NOMO-1 (cell line): ENCODE results near the gene ID3.
A peak's percentile ranks its signal among the peaks of the same experiment; 100 is the strongest.
"Not testable (repeated sequence)": the region's sequence is repeated elsewhere in the genome, so short reads cannot be mapped to it uniquely, and the experiment has no call there.

Experiments used
- DNase-seq, 2 experiments: peaks; one replicate each; lab custom pipeline; 2025; ENCODE audit not compliant: unreplicated experiment in 2 of 2; lab: John Stamatoyannopoulos, UW

ID3 gene

GRCh38 chr1:23554481-23555269 lies 4.6 kb downstream of the ID3 start:
- peak; percentile 47 to 68 for DNase-seq

- no peak for DNase-seq
Observed at GRCh38 chr1:23554127-23554480, 5.2 kb downstream of the ID3 start.

GRCh38 chr1:23553231-23554126 lies 5.8 kb downstream of the ID3 start:
- DNase-seq = no peak

GRCh38 chr1:23551849-23552248 lies 7.5 kb downstream of the ID3 start:
- DNase-seq = no peak

DNA sequence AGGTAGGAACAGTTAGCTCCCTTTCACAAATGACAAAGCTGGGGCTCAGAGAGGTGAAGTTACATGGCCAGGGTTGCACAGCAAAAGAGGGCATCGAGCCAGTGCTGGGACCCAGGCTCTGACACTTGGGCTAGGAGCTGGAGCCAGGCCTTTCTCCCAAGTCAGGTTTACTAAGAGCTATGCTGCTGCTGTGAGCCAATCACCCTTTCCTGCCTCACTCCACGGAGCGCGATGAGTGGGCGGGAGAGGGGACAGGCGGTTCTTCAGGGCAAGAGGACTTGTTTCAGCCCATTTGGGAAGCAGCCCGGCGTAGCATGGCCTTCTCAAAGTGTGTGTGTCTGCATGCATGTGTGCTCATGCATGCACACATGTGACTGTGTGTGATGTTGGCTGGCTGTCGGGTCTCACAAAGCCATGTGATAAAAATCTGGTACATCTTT lies 10.6 kb downstream of the ID3 start:
- no peak for DNase-seq

GRCh38 chr1:23546897-23547584 lies 12.3 kb downstream of the ID3 start:
- DNase-seq = no peak

- DNase-seq = no peak
Observed at GRCh38 chr1:23545851-23546250, 13.4 kb downstream of the ID3 start.

DNA sequence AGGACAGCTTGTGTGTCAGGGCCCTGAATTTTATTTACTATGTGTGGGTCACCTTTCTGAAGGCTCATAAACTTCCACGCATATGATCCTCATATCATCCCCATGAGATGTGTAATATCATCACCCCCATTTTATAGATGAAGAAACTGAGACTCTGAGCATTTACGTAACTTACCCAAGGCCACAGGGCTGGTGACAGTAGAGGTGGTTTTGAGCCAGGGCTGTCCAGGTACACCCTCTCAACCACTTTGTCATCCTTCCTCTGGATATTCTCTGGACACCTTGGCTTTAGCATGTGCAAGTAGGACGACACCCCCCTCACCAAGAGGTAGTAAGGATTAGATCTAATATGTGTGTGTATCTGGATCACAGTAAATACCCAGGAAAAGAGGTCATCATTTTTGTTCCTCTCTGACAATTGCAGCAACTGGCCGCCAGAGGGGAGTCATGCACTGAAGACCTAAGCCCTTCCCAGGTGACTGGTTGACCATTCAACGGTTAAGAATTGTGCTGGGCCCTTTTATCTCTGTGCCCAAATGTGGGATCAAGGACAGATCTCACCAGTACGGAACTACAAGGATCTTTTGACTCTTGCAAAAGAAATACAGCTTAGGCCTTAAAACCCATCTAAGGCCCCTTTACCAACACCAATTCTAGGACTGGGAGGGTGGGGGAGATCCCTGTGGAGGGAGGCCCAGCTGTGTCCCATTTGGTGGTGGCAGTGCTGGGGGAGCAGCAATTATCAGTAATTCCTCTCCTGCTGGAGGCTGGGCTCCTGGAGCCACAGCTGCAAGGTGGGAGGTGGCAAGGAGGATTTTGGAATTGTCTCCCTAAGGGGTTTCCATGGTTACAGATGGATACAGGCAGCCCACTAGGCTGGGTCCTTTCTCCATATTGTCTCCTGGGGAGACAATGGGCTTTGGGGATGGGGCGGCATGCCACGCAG lies 14.6 kb downstream of the ID3 start:
- DNase-seq = peak; percentile 52 to 76

DNA sequence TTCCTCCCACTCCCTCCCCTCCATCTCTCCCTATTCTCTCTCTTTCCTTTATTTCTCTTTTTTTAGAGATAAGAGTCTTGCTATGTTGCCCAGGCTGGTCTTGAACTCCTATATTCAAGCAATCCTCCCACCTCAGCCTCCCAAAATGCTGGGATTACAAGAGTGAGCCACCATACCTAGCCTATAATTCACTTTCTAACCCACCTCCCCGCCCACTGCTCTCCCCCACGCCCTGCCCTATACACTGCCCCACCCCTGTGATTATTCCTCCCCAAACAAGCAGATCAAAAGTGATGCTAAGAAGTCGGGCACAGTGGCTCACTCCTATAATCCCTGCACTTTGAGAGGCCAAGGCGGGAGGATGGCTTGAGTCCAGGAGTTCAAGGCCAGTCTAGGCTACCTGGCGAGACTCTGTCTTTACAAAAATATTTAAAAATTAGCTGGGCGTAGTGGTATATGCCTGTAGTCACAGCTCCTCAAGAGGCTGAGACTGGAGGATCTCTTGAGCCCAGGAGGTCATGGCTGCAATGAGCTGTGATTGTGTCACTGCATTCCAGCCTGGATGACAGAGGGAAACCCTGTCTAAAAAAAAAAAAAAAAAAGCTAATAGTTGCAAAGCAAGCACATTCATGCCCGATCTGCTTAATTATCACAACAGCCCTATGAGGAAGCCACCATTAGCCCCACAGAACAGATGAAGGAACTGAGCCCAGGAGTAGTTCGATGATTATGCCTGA lies 15.4 kb downstream of the ID3 start:
- no peak for DNase-seq

- DNase-seq = not testable (repeated sequence)
Observed at GRCh38 chr1:23542940-23543339, 16.4 kb downstream of the ID3 start.

DNA sequence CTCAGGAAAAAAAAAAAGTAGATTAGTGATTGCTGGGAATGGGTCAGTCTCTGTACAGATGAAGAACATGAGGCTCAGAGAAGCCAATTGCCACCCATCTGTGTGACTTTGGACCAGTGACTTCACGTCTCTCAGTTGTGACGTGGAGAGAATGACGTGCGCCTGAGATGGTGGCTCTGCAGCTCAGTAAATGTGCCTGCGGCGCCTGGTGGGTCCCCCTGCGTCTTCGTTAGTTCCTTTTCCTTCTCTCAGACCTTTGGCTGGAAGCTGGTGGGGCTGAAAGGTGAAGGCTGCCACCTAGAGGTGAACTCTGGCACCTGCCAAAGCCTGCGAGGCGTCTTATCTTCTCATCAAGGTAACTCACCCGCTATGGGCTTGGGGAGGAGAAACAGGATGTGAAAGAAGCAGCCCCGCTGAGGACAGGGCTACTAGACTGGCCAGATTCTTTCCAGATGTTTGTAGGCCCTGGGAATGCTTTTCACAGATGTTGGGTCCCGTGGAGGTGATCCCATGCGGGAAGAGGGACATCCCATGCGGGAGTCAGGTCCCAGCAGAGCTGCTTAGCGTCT lies 19.5 kb downstream of the ID3 start:
- peak; percentile 92 to 97 for DNase-seq

DNA sequence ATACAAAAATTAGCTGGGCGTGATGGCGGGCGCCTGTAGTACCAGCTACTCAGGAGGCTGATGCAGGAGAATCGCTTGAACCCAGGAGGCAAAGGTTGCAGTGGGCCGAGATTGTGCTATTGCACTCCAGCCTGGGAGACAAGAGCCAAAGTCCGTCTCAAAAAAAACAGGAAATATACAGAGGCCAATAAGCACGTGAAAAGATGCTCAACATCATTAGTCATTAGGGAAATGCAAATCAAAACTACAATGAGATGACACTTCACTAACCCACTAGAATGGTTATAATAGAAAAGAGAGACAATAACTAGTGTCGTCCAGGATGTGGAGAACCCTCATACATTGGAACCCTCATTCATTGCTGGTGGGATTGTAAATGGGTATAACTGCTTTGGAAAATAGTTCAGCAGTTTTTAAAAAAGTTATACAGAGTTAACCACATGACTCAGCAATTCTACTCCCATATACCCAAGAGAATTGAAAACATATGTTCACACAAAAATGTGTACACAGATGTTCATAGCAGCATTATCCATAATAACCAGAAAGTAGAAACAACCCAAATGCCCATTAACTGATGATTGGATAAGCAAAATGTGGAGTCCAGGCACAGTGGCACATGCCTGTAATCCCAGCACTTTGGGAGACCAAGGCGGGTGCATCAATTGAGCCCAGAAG lies 21.9 kb downstream of the ID3 start:
- no peak for DNase-seq

DNA sequence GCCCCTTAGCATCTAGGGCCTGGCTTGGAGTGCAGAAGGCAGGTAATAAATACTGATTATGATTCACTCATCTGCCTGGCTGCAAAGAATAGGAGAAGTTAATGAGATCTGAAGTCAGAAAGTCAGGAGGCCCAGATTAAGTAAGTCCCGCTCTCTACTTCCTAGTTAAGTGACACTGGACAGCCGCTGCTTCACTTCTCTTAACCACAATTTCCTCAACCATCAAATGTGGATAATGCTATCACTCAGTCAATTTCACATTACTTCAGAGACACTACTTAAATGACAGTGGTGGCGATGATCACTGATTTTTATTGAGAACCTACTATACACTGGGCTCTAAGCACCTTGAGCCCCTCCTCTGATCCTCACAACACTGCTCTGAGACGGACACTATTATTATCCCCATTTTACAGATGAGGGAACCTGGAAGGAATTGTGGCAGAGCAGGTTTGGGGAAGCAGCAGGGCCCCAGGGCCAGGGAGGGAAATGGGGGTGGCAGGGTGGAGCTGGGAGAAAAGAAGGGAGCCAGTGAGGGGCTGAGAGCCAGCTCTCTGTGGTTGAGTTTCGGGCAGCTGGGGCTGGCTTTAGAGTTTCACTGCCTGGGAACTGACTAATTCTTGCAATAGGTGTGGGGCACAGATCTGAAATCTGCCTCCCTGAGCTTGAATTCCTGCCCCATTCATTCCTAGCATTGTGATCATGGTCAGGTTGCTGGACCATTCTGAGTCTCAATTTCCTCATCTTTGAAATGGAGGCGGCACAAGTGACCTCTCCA lies 25.9 kb downstream of the ID3 start:
- DNase-seq = peak; percentile 81 to 99

DNA sequence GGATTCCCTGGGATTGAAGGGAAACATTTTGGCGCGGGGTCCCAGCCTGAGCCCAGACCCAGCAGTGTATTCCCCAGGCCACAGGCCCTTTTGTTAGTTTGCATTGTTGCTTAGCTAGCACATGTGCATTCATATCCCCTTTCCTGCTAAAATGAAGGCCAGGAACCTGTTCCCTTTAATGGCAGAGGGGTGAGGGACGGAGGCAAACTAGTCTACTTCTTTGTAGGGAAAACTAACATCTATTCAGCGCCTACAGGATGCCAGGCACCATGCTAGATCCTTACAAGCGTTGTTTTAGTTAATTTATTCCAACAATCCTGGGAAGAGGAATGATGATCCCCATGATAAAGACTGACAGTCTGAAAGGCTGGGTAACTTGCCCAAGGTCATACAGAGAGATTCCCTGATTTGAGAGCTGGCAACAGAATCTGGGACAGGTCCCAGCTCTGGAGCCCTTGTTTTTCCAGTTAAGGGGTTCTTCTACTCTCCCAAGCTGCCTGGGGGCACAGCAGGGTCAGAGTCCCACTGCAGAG lies 27.7 kb downstream of the ID3 start:
- DNase-seq = no peak

- DNase-seq = peak; percentile 85 to 87
Observed at GRCh38 chr1:23530747-23531561, 28.3 kb downstream of the ID3 start, which contains the start of gene E2F2. Gene E2F2 (minus strand): TSS chr1:23531233. CDS start chr1:23530793, 440 bp downstream.

- DNase-seq = no peak
Observed at GRCh38 chr1:23530087-23530746, 29.1 kb downstream of the ID3 start.
